ENCODE measurements around the gene SH3BP2. TPM values are rescaled to one million over a fixed set of nuclear protein-coding genes. Genes with fewer than 3 reads are reported as not detected.

SH3BP2 gene
- total and polyA plus RNA-seq, 10 donors = 42.0 to 295 (median 237) TPM

DNA sequence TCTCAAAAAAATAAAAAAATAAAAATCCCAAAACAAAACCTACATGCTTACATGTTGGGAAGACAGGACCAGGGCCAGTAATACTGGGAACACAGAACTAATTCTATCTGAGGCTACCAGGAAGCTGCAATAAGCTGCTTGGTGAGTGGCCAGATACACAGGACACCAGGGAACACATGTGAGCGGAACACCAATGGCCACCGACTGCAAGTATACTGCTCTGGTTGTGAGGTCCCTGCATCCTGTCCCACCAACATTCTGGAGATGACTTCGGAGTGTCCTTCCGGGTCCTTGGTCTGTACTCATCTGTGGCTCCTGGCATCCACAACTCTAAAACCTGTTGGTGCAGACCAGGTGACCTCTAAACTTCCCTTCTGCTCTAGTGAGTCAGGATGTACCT, 39.4 kb upstream of the SH3BP2 start:
- Histone ChIP-seq H3K36me3 (peaks cover 0 to 37% (median 0%) of the 10 kb centered on the region in 6 donors), H3K27me3 (replicated peaks in 1 of 7) (no peaks in the 10 kb centered on the region), H3K4me3 (no peak overlapping the region), H3K4me1 (peaks cover 10 to 76% (median 35%) of the 10 kb centered on the region in 6 donors), H3K27ac (peak overlapping the region in 1 of 8 donors; percentile 14), H3K9me3 (no peaks in the 10 kb centered on the region)
- intact Hi-C loops (cut with DNase I; ENCODE audit: low total_unique reads) = loop anchor here (10.0 kb wide), 1 partner anchor 181 kb away; no protein-coding TSS in a partner anchor
- DNase-seq = peak; percentile 56
- TF ChIP-seq POLR2AphosphoS5 (IDR thresholded peaks at IDR 0.05) (no peak), POLR2A (IDR thresholded peaks at IDR 0.05) (no peak)
- TF ChIP-seq, protein P1, sequence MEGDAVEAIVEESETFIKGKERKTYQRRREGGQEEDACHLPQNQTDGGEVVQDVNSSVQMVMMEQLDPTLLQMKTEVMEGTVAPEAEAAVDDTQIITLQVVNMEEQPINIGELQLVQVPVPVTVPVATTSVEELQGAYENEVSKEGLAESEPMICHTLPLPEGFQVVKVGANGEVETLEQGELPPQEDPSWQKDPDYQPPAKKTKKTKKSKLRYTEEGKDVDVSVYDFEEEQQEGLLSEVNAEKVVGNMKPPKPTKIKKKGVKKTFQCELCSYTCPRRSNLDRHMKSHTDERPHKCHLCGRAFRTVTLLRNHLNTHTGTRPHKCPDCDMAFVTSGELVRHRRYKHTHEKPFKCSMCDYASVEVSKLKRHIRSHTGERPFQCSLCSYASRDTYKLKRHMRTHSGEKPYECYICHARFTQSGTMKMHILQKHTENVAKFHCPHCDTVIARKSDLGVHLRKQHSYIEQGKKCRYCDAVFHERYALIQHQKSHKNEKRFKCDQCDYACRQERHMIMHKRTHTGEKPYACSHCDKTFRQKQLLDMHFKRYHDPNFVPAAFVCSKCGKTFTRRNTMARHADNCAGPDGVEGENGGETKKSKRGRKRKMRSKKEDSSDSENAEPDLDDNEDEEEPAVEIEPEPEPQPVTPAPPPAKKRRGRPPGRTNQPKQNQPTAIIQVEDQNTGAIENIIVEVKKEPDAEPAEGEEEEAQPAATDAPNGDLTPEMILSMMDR (IDR thresholded peaks at IDR 0.05 in 8 of 11, conservative IDR thresholded peaks at IDR 0.05 in 3 of 11) = no peak
- WGBS, 5 donors = 87 to 98% (median 92%) methylated on average over 4 of the region's 4 CpGs

DNA sequence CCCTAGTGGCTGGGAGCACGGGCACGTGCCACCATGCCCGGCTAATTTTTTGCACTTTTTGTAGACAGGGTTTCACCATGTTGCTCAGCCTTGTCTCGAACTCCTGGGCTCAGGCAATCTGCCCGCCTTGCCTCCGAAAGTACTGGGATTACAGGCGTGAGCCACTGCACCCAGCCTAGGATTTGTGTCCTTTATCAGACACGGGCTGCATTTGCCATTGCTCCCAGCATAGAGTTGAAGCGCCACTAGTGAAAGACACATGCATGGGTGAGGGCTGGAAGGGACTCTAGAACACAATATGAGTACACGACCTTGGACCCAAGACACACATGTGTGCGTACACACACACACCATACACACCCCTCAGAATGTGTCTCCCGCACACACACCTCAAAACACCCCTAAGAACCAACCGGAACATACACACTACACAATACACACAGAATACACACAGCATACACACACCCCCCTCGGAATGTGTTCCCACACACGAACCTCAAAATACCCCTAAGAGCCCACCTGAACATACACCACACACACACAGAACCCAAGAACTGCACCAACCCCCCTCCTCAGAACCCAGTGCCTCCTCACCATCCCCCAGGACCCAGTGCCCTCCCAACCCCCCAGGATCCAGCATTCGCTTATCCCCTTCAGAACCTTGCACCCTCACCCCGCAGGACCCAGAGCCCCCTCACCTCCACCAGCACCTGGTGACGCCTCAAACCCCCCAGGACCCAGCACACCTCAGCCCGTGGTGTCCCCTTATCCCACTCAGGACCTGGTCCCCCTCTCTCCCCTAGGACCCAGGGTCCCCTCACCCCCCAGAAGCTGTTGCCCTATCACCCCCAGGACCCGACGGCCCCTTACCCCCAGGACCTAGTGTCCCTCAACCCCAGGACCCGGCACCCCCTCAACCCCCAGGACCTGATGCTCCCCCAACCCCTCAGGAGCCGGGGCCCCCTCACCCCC, 37.8 kb upstream of the SH3BP2 start:
- Histone ChIP-seq H3K27me3 (replicated peaks in 1 of 7) (no peaks in the 10 kb centered on the region), H3K4me1 (peaks cover 10 to 62% (median 32%) of the 10 kb centered on the region in 6 donors), H3K27ac (peak overlapping the region in 5 of 8 donors; percentile 93 to 98 (median 97)), H3K9me3 (no peaks in the 10 kb centered on the region), H3K36me3 (peaks cover 0 to 34% (median 0%) of the 10 kb centered on the region in 6 donors), H3K4me3 (peak overlapping the region; percentile 73 to 96 (median 86))
- WGBS, 5 donors = 59 to 65% (median 61%) methylated on average over 22 to 23 of the region's 23 CpGs
- TF ChIP-seq POLR2A (IDR thresholded peaks at IDR 0.05) (no peak), POLR2AphosphoS5 (IDR thresholded peaks at IDR 0.05) (no peak)
- TF ChIP-seq, protein P1 (IDR thresholded peaks at IDR 0.05 in 8 of 11, conservative IDR thresholded peaks at IDR 0.05 in 3 of 11) = no peak
- intact Hi-C loops (cut with DNase I; ENCODE audit: low total_unique reads) = loop anchor here (10.0 kb wide), 1 partner anchor 180 kb away; no protein-coding TSS in a partner anchor
- peak; percentile 62 for DNase-seq

DNA sequence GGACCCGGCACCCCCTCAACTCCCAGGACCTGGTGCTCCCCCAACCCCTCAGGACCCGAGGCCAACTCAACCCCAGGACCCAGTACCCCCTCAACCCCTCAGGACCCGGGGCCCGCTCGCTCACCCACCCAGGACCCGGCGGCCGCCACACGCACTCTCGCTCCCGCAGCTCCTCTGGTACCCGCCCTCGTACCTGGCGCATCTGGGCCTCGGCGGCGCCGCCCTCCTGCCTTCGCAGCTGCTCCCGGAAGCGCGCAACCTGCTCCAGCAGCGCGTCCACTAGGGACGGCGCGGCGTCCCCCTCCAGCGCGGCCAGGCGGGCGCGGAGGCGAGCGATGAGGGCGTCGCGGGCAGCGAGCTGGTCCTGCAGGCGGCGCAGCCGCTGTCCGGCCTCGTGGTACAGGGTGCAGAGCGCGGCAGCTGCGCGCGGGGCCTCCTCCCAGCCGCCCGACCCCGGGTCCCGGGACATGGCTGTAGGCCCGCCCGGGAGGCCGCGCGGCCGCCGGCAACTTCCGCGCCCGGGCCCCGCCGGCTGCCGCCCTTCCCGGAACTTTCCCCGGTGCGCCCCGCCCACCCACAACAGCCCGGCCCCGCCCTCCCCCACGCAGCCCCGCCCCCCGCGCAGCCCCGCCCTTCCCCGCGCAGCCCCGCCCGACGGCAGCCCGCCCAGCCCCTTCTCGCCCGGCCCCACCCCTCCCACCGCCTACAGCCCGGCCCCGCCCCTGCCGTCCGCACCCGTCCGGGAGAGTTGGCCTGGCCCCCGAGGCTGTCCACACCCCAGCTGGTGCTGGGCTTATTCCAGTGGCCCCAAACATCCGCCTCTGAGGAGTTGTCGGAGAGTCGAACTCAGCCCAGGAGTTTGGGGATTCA, 36.8 kb upstream of the SH3BP2 start, which contains the start of gene TNIP2:
Gene TNIP2, minus strand, starts transcription at position 516 of the 870 bp plus-strand sequence. Its CDS starts 47 bp downstream, at position 469.
- no peaks in the 10 kb centered on the region for H3K9me3 ChIP-seq
- H3K4me1 ChIP-seq = peaks cover 10 to 55% (median 30%) of the 10 kb centered on the region in 6 donors
- H3K36me3 ChIP-seq = peaks cover 0 to 25% (median 0%) of the 10 kb centered on the region in 6 donors
- TF ChIP-seq, protein P1 (IDR thresholded peaks at IDR 0.05 in 8 of 11, conservative IDR thresholded peaks at IDR 0.05 in 3 of 11) = peak in 8 of 11 experiments; percentile 32 to 62 (median 42)
- TF ChIP-seq POLR2AphosphoS5 (IDR thresholded peaks at IDR 0.05) = peak; percentile 70 to 83 (median 81)
- TF ChIP-seq POLR2A (IDR thresholded peaks at IDR 0.05) = peak in 2 of 3 donors; percentile 65 to 77
- H3K4me3 ChIP-seq = peak within 1 kb of the TSS; percentile 73 to 96 (median 86)
- intact Hi-C loops (cut with DNase I; ENCODE audit: low total_unique reads) = loop anchor here (10.0 kb wide), 1 partner anchor 179 kb away; no protein-coding TSS in a partner anchor
- 0 to 1% (median 0%) methylated on average over 33 to 93 of the region's 96 CpGs for WGBS, 5 donors
- peak within 1 kb of the TSS; percentile 91 to 98 (median 94) for H3K27ac ChIP-seq
- peak; percentile 96 for DNase-seq
- no peaks in the 10 kb centered on the region for H3K27me3 ChIP-seq (replicated peaks in 1 of 7)
